Activated naive CD4-positive, alpha-beta T cell treated with anti-CD3 and anti-CD28 coated beads for 36 hours (primary cell): ENCODE measurements around the gene EFEMP2. TPM values are rescaled to one million over a fixed set of nuclear protein-coding genes. Genes with fewer than 3 reads are reported as not detected.

Experiments
- CTCF ChIA-PET: fragments of 350-600 bp; sonication (Branson Sonifier 250); formaldehyde crosslinking; loops from one replicate; lab custom pipeline; 2021; ENCODE audit warnings: antibody characterized with exemption; lab: Charles Lee
- DNase-seq: peaks from one replicate; pipeline ENCODE4 v3.0.0-alpha.2; 2020
- H3K27ac Mint-ChIP-seq: one replicate; pipeline ENCODE4 v1.8.0; 2021; ENCODE audit warnings: mild to moderate bottlenecking, mixed read lengths
- H3K27me3 Mint-ChIP-seq: one replicate; pipeline ENCODE4 v1.8.0; 2021; ENCODE audit warnings: low read depth, mixed read lengths
- H3K36me3 Mint-ChIP-seq: one replicate; pipeline ENCODE4 v1.8.0; 2021; ENCODE audit warnings: low read depth, mixed read lengths
- H3K4me1 Mint-ChIP-seq: one replicate; pipeline ENCODE4 v1.8.0; 2021; ENCODE audit warnings: low read depth, mixed read lengths
- H3K4me3 Mint-ChIP-seq: one replicate; pipeline ENCODE4 v1.8.0; 2021; ENCODE audit warnings: mild to moderate bottlenecking, moderate library complexity, mixed read lengths
- H3K9me3 Mint-ChIP-seq: one replicate; pipeline ENCODE4 v1.8.0; 2021; ENCODE audit warnings: mixed read lengths
- intact Hi-C: fragments of 100-400 bp; cut with micrococcal nuclease; formaldehyde crosslinking; loops from one replicate; pipeline ENCODE4 v1.15.1; 2023
- total RNA-seq, 2 experiments: library from RNA; stranded (reverse); gene quantifications; one replicate each; pipeline ENCODE4 v1.2.3, GENCODE V29; 2021

EFEMP2 gene
- total RNA-seq, 2 experiments from 2014 or later = 10.1 to 11.5 TPM

- CTCF ChIA-PET = interaction anchor here (0.6 to 10.3 kb wide), 5 partner anchors 13 to 120 kb away, joined by 3 to 158 read pairs (median 3); partner anchors contain the start of gene AP5B1
- Mint-ChIP-seq H3K4me3 (no peak overlapping the region), H3K4me1 (peaks cover 6% of the 10 kb centered on the region), H3K36me3 (no peaks in the 10 kb centered on the region), H3K9me3 (no peaks in the 10 kb centered on the region), H3K27ac (no peak overlapping the region), H3K27me3 (no peaks in the 10 kb centered on the region)
- DNase-seq = no peak
- intact Hi-C loops = no loop called here
Observed at GRCh38 chr11:65821107-65821506, 51.5 kb downstream of the EFEMP2 start.

DNA sequence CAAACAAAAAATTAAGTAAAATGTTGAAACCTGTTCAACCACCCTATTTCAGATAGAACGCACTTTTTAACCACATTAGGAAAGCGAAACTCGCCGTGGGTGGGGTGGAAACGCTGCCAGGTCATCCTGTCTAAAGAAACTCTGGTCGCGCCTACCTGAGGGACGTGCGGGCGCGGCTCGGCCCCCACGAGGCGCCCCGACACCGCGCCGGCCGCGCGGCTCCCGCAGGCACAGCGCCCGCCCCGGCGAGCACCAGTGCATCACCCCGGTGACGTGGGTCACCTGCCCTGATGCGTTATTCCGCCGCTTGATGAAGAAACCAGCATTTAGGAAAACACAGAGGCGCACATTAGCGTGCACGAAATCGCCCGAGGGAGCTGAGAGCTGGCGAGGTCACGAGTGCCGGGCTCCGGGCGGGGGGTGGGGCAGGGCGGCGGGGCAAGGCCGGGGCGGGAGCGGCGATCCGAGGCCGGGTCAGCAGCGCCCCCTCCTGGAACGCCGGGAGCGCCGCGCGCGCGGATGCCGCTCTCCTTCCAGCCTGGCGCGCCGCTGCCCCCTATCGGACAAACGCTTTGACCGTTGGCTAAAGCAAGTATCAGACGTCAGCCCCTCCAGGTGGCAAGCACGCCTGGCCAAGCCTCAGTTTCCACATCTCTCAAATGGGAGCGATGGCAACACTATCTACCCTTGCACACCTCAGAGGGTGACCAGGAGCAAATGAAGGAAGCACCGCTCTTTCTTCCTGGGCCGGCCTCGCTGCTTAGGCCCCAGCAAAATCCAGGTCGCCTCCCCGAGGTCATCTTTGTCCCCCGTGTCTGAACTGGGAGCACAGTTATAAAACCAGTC, 54.5 kb downstream of the EFEMP2 start:
- intact Hi-C loops = loop anchor here (1.0 kb wide), 5 partner anchors 15 to 171 kb away; partner anchors contain the start of genes AP5B1 and SNX32
- CTCF ChIA-PET = interaction anchor here (0.5 to 10.3 kb wide), 29 partner anchors 9 to 235 kb away, joined by 3 to 158 read pairs (median 5); partner anchors contain the start of genes AP5B1, KAT5, RNASEH2C and SF3B2
- Mint-ChIP-seq H3K36me3 (no peaks in the 10 kb centered on the region), H3K9me3 (no peaks in the 10 kb centered on the region), H3K4me1 (peaks cover 6% of the 10 kb centered on the region), H3K27ac (peak overlapping the region; percentile 50), H3K27me3 (no peaks in the 10 kb centered on the region), H3K4me3 (peak overlapping the region; percentile 72)
- DNase-seq = peak; percentile 96

GRCh38 chr11:65817312-65817834, 55.2 kb downstream of the EFEMP2 start:
- CTCF ChIA-PET = interaction anchor here (0.5 to 10.3 kb wide), 26 partner anchors 10 to 235 kb away, joined by 3 to 158 read pairs (median 4); partner anchors contain the start of genes AP5B1, KAT5, RNASEH2C and SF3B2
- no peaks in the 10 kb centered on the region for H3K36me3 Mint-ChIP-seq
- intact Hi-C loops = no loop called here

GRCh38 chr11:65816696-65817095, 55.9 kb downstream of the EFEMP2 start:
- Mint-ChIP-seq H3K4me1 (peaks cover 6% of the 10 kb centered on the region), H3K4me3 (no peak overlapping the region), H3K27ac (no peak overlapping the region), H3K9me3 (no peaks in the 10 kb centered on the region), H3K27me3 (no peaks in the 10 kb centered on the region), H3K36me3 (no peaks in the 10 kb centered on the region)
- CTCF ChIA-PET = interaction anchor here (0.6 to 10.3 kb wide), 21 partner anchors 11 to 961 kb away, joined by 3 to 158 read pairs (median 4); partner anchors contain the start of genes AP5B1 and KAT5
- intact Hi-C loops = no loop called here
- DNase-seq = no peak

More at GRCh38 chr11:65817312-65817834, 55.2 kb downstream of the EFEMP2 start:
- H3K27me3 Mint-ChIP-seq = no peaks in the 10 kb centered on the region
- no peaks in the 10 kb centered on the region for H3K9me3 Mint-ChIP-seq
- H3K4me3 Mint-ChIP-seq = peak overlapping the region; percentile 59
- no peak for DNase-seq
- H3K27ac Mint-ChIP-seq = no peak overlapping the region
- H3K4me1 Mint-ChIP-seq = peaks cover 6% of the 10 kb centered on the region

Other genes with a start within 250 kb of the EFEMP2 start
- gene SIPA1, start 234.7 kb downstream of the EFEMP2 start, total RNA-seq = 100 to 1,000 TPM; 146 to 150 TPM
- gene RELA, start 209.9 kb downstream of the EFEMP2 start, total RNA-seq = 10 to 100 TPM; 66.9 to 68.5 TPM
- 10 to 100 TPM; 60.1 to 67.1 TPM for gene KAT5, start 160.5 kb downstream of the EFEMP2 start, total RNA-seq
- 10 to 100 TPM; 95.6 to 97.8 TPM for gene RNASEH2C, start 152.0 kb downstream of the EFEMP2 start, total RNA-seq
- gene AP5B1, start 91.8 kb downstream of the EFEMP2 start, total RNA-seq = 1 to 10 TPM; 6.2 to 6.3 TPM
- not detected for gene OVOL1, start 85.7 kb downstream of the EFEMP2 start, total RNA-seq
- 1 to 10 TPM; 1.5 to 2.0 TPM for gene SNX32, start 38.8 kb downstream of the EFEMP2 start, total RNA-seq
- gene CFL1, start 14.6 kb downstream of the EFEMP2 start, total RNA-seq = 1,000 to 10,000 TPM; 1,043 to 1,085 TPM
- gene MUS81, start 12.4 kb downstream of the EFEMP2 start, total RNA-seq = 10 to 100 TPM; 51.4 to 54.7 TPM
- gene CTSW, start 7.0 kb upstream of the EFEMP2 start, total RNA-seq = under 1 TPM; 0.91 to 0.95 TPM
- gene FIBP, start 15.7 kb upstream of the EFEMP2 start, total RNA-seq = 10 to 100 TPM; 83.1 to 86.6 TPM
- gene CCDC85B, start 17.9 kb upstream of the EFEMP2 start, total RNA-seq = 10 to 100 TPM; 27.6 to 29.0 TPM
- 1 to 10 TPM; 8.2 TPM for gene FOSL1, start 27.6 kb upstream of the EFEMP2 start, total RNA-seq
- 10 to 100 TPM; 20.0 to 21.9 TPM for gene C11orf68, start 46.3 kb upstream of the EFEMP2 start, total RNA-seq
- gene DRAP1, start 46.6 kb upstream of the EFEMP2 start, total RNA-seq = 100 to 1,000 TPM; 117 to 134 TPM
- not detected for gene TSGA10IP, start 72.7 kb upstream of the EFEMP2 start, total RNA-seq
- gene SART1, start 88.9 kb upstream of the EFEMP2 start, total RNA-seq = 10 to 100 TPM; 50.1 to 59.9 TPM
- 10 to 100 TPM; 31.2 to 31.7 TPM for gene EIF1AD, start 129.4 kb upstream of the EFEMP2 start, total RNA-seq
- 100 to 1,000 TPM; 347 to 369 TPM for gene BANF1, start 129.7 kb upstream of the EFEMP2 start, total RNA-seq
- not detected for gene CST6, start 139.2 kb upstream of the EFEMP2 start, total RNA-seq
- gene CATSPER1, start 153.7 kb upstream of the EFEMP2 start, total RNA-seq = not detected
- under 1 TPM in 1 of 2 experiments, not detected in 1; 0.17 TPM for gene GAL3ST3, start 176.4 kb upstream of the EFEMP2 start, total RNA-seq
- gene SF3B2, start 179.6 kb upstream of the EFEMP2 start, total RNA-seq = 100 to 1,000 TPM; 319 to 321 TPM
- 10 to 100 TPM; 77.8 to 80.7 TPM for gene PACS1, start 197.5 kb upstream of the EFEMP2 start, total RNA-seq